ENCODE results near the gene RALGAPA1.

The RALGAPA1 gene

DNA sequence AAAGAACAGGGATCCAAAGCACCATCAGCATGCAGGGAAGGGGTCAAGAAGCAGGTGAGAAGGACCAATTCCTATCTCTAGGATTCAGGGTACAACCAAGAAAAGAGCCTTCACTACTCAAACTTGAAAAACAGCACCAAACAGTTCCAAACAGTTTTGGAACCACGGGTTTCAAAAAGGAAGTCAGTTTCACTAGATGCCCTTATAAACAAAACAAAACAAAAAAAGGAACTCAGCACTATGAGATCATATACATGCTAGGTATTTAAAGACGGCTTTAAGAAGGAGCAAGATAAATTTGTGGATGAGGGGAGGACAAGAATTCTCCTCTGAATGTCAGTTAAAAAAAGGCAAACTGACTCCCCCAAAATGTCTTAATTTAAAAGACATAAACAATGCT is 269.1 kb downstream of the RALGAPA1 start:
- no peak for DNase-seq (ENCODE audit: low read depth in 2 of 2)

DNA sequence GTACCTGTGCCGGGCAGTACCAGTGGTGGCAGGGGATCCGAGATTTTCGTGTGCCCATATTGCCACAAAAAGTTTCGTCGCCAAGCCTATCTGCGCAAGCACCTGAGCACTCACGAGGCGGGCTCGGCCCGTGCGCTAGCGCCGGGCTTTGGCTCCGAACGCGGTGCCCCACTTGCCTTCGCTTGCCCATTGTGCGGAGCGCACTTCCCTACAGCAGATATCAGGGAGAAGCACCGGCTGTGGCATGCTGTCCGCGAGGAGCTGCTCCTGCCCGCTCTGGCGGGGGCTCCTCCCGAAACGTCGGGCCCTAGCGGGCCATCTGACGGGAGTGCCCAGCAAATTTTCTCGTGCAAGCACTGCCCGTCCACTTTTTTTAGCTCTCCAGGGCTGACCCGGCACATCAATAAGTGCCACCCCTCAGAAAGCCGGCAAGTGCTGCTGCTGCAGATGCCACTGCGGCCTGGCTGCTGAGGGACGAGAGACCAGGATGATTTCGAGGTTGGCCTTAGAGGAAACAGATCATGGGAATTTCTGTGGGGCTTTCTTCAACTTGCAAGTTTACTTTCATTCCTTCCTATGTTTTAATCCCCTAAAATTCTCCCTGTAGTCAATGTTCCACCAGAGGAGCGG is 273.5 kb downstream of the RALGAPA1 start:
- DNase-seq (ENCODE audit: low read depth in 2 of 2): no peak

DNA sequence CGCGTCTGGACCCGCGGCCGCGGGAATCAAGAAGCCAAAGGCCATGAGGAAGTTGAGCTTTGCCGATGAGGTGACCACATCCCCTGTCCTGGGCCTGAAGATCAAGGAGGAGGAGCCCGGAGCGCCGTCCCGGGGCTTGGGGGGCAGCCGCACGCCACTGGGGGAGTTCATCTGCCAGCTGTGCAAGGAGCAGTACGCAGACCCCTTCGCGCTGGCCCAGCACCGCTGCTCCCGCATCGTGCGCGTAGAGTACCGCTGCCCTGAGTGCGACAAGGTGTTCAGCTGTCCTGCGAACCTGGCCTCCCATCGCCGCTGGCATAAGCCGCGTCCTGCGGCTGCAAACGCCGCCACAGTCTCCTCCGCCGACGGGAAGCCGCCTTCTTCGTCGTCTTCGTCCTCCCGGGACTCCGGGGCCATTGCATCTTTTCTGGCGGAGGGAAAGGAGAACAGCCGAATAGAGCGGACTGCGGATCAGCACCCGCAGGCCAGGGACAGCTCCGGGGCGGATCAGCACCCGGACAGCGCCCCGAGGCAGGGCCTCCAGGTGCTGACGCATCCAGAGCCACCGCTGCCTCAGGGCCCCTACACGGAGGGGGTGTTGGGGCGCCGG is 274.1 kb downstream of the RALGAPA1 start:
- peak; percentile 52 to 57 for DNase-seq (ENCODE audit: low read depth in 2 of 2)

DNA sequence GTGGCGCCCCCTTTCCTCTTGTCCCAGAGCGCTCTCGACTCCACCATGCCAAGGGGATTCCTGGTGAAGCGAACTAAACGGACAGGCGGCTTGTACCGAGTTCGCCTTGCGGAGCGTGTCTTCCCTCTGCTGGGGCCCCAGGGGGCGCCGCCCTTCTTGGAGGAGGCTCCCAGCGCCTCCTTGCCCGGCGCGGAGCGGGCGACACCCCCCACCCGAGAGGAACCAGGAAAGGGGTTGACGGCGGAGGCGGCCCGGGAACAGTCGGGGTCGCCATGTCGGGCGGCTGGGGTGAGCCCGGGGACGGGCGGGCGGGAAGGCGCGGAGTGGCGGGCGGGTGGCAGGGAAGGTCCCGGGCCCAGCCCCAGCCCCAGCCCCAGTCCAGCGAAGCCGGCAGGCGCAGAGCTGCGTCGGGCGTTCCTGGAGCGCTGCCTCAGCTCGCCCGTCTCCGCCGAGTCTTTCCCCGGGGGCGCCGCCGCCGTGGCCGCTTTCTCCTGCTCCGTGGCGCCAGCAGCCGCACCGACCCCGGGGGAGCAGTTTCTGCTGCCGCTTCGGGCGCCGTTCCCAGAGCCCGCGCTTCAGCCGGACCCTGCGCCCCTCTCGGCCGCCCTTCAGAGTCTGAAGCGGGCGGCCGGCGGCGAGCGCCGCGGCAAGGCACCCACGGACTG is 274.8 kb downstream of the RALGAPA1 start:
- DNase-seq (ENCODE audit: low read depth in 2 of 2): peak in 1 of 2 donors; percentile 11

DNA sequence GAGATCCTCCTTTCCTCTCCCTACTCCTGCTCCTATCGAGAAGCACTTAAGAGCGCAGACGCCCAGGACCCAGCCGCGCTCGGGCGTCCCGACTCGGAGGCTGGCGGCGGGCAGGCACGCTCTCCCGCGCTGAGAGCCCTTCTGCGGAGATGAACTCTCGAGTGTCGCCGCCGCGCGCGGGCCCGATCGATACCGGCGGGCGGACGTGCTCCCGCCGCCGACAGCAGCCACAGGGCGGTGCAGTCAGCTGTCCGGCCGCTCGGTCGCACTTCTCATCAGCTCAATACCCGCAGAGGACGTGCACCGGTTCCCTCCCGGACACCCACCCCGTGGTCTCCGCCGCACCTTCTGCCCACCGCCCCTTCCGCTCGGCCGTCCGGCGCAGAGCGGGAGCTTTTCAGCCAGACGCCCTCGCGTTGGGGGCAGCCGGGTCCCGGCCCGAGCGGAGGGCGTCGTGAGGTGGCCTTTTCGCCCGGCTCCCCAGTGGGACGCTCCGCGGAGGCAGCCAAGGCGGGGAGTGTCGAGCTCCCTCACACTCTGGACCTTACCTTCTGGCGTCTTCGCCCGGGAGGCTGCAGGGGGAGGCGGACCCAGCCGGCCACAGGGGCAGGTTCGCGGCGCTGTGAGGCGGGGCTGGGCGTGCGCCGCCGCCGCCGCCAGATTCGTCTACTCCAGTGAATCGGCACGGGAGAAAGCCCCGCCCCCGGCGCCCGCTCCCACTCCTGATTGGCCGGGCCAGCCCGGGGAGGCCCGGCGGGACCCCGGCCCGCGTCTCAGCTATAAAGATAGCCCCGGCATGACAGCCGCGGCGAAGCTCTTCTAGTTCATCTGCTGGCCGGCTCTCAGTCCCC is 275.5 kb downstream of the RALGAPA1 start, which contains the start of gene INSM2:
Gene INSM2 (plus strand): TSS at position 808 of the 851 bp plus-strand sequence. CDS start 89 bp downstream, outside the sequence.
- peak; percentile 71 to 75 for DNase-seq (ENCODE audit: low read depth in 2 of 2)

DNA sequence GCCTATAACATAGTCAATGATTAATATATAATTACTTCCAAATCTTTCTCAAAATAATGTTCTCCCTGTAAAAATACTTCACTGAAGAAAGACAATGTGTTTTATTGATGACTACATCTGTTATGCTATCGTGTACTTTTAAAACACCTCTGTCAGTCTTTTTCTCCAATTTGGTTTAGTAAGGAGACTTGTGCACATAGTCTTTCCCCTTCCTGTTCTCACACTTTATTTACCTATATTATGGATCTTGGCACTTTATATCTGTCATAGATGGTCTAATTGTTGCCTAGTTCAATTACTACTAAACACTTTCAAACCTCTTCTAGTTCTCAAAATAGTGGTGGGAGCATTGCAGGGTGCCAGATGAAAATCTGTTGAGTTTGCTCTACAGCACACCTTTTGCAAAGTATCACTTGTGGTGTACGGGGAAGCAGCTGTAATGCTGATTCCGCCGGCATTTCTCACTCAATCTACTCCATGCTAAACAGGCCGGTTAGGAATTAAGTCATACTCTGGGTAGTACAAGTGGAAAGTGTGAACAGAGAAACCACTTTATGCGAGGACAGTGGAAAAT is 276.2 kb downstream of the RALGAPA1 start:
- no peak for DNase-seq (ENCODE audit: low read depth in 2 of 2)

DNA sequence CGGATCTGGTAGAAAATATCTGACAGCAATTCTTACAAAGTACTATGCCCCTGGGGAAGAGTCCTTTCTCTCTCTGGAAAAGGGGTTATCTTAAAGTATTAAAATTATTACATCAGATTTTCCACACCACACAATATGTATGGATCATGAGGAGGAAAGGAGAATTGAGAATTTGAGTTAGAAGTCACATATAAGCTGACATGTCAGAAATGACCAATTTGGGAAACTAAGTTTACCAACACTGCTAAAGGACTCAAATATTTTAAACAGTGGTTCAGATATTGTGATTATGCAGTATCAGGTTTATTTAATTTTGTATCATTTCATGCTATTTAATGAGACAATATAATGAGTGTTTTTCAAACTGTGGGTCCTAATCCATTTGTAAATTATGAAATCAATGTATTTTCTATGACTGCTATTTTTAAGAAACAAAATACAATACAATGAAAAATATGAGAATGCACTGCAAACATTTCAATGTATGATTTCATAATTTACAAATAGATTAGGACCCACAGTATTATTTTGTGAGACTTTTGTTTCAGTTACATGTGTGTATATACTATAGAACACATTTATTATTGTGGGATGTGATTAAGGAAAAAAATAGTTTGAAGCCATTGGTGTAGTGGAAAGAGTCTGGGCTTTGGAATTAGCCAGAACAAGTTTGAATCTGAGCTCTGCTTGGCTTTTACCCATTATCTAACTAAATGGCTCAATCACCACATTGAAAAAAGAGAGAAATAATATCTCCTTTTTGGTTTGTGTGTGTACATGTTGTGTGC is 276.9 kb downstream of the RALGAPA1 start:
- DNase-seq (ENCODE audit: low read depth in 2 of 2): no peak

DNA sequence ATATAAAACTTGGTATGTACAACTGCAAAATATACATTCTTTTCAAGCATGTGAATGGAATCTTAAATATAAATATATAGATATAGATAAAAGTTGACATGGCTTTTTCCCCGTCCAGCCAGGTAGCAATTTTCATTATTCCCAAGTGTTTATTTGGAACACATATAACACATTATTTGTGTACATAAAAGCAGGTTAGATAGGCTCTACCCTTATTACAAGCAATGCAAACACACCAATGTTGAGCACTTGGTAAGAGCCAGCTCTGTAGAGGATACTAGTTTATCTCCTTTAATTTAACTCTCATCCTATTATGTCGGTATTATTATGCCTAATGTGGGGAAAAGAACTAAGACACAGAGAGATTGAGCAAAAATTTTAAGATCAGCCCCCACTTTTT is 282.1 kb downstream of the RALGAPA1 start:
- DNase-seq (ENCODE audit: low read depth in 2 of 2): no peak

DNA sequence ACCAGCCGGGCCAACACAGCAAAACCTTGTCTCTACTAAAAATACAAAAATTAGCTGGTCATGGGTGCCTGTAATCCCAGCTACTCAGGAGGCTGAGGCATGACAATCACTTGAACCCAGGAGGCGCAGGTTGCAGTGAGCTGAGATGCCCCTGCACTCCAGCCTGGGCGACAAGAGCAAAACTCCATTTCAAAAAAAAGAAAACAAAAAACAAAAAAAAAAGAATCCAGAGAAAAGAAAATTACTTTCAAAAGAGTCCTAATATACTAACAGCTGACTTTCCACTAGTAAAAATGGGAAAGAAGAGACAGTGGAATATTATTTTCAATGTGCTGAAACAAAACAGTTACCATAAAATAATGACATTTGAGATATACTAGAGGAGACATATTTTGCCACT is 283.4 kb downstream of the RALGAPA1 start:
- no peak for DNase-seq (ENCODE audit: low read depth in 2 of 2)

DNA sequence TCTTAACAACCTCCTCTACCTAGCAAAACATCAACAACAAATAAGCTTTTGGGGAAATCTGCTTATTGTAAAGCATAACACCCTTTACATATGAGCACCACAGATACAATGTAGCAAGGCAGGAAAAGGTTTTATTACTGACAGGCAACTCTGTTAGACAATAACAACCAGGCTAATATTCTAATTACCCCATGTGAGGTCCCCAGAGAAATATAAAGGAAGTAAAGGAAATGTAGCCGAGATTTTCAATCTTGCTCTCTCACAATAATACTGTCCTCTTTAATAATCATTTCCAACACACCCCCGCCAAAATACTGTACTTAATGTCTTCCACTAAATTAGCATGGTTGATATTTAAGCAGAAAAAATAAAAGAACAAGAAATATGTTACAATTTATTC is 289.1 kb downstream of the RALGAPA1 start:
- no peak for DNase-seq (ENCODE audit: low read depth in 2 of 2)

DNA sequence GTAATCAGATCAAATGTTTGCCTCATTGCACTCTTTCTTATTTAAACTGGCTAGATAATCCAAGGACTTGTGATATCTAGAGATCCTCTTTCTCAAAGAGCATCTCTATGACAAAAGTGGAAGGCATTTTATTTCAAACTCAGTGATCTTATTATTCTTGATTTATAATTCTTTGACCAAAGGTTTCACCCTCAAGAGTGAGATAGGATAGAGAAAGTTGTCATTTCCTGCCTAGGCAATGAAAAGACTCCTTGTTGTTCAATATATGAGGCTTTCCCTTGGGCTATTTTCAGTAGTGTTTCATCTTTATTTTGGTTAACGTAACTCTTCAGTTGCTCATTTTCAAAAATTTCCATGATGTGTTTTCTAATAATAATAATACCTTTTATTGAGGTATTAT is 293.2 kb downstream of the RALGAPA1 start:
- DNase-seq (ENCODE audit: low read depth in 2 of 2): no peak

DNA sequence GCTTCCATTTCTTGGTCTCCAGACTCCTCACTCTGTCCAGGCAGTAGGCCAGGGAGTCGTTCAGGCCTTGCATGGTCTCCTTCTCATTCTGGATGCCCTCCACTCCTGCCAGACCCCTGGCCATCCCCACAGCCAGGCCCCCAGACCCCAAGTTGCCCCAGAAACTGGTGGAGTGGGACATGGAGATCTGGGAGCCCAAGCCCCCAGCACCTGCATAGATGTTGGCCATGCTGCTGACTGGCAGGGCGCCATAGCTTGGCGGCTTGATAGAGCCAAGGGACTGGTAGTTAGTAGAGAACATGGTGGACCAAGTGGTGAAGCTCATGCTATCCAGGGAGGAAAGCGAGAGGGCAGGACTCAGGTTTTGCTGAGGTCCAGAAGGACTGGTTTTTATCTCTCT is 296.3 kb downstream of the RALGAPA1 start:
- DNase-seq (ENCODE audit: low read depth in 2 of 2): no peak

DNA sequence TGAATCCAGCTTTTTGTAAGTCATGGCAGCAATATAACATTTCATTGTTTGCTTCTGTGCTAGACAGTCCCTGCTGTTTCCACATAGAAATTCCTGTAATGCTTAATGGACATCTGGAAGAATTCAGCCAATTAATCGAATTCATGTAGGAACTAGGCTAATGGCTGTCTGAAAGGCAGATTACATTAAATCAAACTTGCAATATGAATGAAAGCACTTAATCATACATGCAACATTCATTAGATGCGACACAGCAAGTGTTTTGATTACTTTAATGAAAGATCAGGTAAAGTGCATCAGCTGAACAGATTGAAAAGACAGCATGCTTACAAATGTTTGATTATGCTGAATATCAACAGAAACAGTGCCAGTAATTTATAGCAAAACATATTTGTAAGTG is 299.2 kb downstream of the RALGAPA1 start:
- DNase-seq (ENCODE audit: low read depth in 2 of 2): no peak

DNA sequence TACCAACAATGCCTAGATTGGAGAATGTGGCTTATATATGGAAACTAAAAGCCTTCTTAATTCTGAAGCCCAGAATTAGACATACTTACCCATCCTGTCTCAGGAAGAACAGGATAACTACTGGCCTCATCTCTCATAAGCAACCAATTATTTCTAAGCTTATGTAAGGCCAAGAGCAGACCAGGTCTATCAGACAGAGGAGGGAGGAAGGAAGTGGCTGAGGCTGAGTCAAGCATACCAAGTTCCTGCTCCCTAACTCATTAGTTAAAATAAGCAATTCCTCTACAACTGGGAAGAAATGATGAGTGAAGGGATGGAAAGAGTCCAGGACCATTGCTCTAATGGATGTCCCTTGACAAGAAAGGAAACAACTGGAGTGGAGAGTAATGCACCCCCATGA is 302.2 kb downstream of the RALGAPA1 start:
- no peak for DNase-seq (ENCODE audit: low read depth in 2 of 2)

DNA sequence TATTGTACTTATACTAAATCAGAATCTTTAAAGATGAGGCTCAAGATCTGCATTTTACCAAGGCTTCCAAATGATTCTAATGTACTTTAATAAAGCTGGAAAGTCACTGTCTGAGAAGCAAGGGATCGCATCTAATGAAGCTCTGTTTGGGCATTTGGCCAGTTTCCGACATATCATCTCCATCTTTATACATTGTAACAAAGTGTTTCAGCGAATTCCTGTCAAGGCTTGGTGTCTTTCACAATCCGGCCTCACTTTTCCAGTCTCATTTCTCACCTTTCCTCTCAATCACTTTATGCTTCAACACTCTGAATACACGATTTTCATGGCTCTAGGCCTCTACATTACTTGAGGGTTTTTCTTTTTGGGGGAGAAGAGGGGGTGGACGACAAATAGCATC is 302.6 kb downstream of the RALGAPA1 start:
- DNase-seq (ENCODE audit: low read depth in 2 of 2): no peak

DNA sequence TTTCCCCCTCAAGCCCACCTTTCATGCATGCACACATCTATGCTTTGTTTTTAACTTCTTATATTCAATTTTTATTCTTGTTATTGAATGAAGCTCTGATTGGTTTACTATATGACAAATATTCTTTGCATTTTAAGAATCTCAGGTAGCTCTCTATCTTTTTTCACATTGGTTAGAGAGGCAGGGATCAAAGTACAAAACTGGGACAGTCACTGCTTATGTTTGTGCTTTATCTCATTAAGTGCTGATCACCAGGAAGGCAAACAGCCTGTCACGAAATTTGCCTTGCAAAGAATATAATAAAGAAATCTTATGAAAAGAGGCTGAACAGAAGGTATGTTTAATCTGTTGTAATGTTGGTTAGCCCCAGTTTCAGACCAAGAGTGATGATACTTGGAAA is 304.8 kb downstream of the RALGAPA1 start:
- no peak for DNase-seq (ENCODE audit: low read depth in 2 of 2)

DNA sequence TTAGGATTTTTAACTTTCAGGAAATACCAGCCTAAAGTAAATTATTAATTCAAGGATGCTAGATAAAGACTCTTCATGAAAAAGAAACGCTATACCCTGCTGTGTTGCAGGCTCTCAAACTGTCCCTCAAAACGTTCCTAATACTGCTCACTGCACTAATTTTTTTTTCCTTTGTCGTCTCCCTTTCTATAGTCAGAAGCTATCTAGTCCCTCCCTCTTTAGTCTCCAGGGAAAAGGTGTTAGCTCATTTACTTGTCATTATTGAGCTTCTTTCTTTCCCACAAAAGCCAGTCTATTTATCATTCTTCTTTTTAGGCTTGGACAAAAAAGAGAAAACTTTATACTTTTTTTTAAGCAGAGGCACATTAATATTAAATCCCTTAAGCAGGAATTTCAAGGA is 305.4 kb downstream of the RALGAPA1 start:
- no peak for DNase-seq (ENCODE audit: low read depth in 2 of 2)

DNA sequence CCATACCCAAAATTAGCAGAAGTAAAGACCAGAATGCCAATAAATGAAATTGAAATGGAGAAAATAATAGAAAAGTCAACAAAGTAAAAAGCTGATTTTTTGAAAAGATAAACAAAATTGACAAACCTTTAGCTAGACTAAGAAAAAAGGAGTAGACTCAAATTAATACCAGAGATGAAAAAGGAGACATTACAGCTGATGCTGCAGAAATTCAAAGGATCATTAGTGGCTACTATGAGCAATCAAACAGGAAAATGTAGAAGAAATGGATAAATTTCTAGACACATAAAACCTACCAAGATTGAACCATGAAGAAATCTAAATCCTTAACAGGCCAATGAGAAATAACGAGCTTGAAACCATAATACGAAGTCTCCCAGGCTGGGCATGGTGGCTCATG is 309.9 kb downstream of the RALGAPA1 start:
- no peak for DNase-seq (ENCODE audit: low read depth in 2 of 2)

DNA sequence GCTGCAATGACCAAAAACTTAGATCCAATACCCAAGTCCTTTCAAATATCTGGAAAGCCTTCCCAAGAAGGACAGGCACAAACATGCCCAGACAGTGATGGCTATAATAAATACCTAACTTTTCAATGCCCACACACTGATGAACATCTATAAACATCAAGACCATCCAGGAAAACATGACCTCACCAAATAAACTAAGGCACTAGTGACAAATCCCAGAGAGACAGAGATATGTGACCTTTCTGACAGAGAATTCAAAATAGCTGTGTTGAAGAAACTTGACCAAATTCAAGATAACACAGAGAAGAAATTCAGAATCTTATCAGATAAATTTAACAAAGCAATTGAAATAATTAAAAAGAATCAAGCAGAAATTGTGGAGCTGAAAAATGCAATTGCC is 313.8 kb downstream of the RALGAPA1 start:
- no peak for DNase-seq (ENCODE audit: low read depth in 2 of 2)

DNA sequence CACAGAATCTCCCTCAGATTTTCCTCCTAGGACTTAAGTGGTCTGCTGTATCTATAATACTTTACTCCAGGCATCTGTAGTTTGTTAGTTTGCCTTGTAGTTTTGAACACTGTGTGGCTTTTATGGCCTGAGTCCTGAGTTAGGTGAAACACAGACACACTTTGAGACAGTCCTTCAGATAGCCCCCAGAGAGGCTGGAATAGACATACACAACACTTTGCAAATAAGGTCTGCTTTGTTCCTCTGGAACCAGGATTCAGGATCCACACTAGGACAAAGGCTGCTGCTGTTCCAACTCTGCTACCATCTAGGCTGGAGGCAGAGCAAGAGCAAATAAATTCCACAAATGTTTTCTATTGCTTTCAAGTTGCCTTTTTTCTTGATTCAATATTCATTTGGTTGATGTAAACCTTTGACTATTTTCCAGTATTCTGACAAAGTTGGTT is 316.5 kb downstream of the RALGAPA1 start:
- no peak for DNase-seq (ENCODE audit: low read depth in 2 of 2)
